DOHH2 (cell line): ENCODE results near the gene SAG.

Source experiments
- H3F3A ChIP-seq: fragments of 200-600 bp; sonication (generic), shearing (Covaris generic); 2 replicates; pipeline ENCODE4 v1.6.0; 2016; ENCODE audit warnings: antibody characterized with exemption, mild to moderate bottlenecking; ENCODE audit not compliant: control insufficient read depth, insufficient read depth
- H3K27ac ChIP-seq: fragments of 200-600 bp; sonication (generic); 2 replicates; pipeline ENCODE4 v1.5.1; 2014; ENCODE audit warnings: low read depth, mild to moderate bottlenecking, low read length, moderate library complexity
- H3K27me3 ChIP-seq: fragments of 200-600 bp; sonication (generic); 2 replicates; pipeline ENCODE4 v1.6.1; 2014; ENCODE audit warnings: mild to moderate bottlenecking, low read length, mixed read lengths; ENCODE audit not compliant: control insufficient read depth
- H3K36me3 ChIP-seq: fragments of 200-600 bp; sonication (generic); 2 replicates; pipeline ENCODE4 v1.6.1; 2014; ENCODE audit warnings: mild to moderate bottlenecking, low read length, moderate library complexity, mixed read lengths; ENCODE audit not compliant: control insufficient read depth
- H3K4me1 ChIP-seq: fragments of 200-600 bp; sonication (generic); 2 replicates; pipeline ENCODE4 v1.6.1; 2014; ENCODE audit warnings: mild to moderate bottlenecking, low read length, mixed read lengths; ENCODE audit not compliant: control insufficient read depth
- H3K4me2 ChIP-seq: fragments of 200-600 bp; sonication (generic); 2 replicates; pipeline ENCODE4 v1.6.0; 2014; ENCODE audit warnings: mild to moderate bottlenecking, low read length, moderate library complexity
- H3K4me3 ChIP-seq: fragments of 200-600 bp; sonication (generic); 2 replicates; pipeline ENCODE4 v1.5.1; 2014; ENCODE audit warnings: mild to moderate bottlenecking, low read length, mixed read lengths
- H3K79me2 ChIP-seq: fragments of 200-600 bp; sonication (generic); 2 replicates; pipeline ENCODE4 v1.6.1; 2014; ENCODE audit warnings: mild to moderate bottlenecking, low read length, mixed read lengths; ENCODE audit not compliant: control insufficient read depth
- H3K9me2 ChIP-seq: fragments of 200-600 bp; sonication (generic); replicated peaks from 2 replicates; pipeline ENCODE4 v1.6.1; 2014; ENCODE audit warnings: mild to moderate bottlenecking, low read length, mixed read lengths; ENCODE audit not compliant: control insufficient read depth
- H3K9me3 ChIP-seq: fragments of 200-600 bp; sonication (generic); 2 replicates; pipeline ENCODE4 v1.6.1; 2014; ENCODE audit warnings: antibody characterized with exemption, low read length, mixed read lengths; ENCODE audit not compliant: control insufficient read depth, insufficient read depth
- H4K20me1 ChIP-seq: fragments of 200-600 bp; sonication (generic); 2 replicates; pipeline ENCODE4 v1.6.0; 2014; ENCODE audit warnings: low read depth, mild to moderate bottlenecking, antibody characterized with exemption, low read length, moderate library complexity; ENCODE audit not compliant: control insufficient read depth, insufficient read depth
- CTCF ChIP-seq: fragments of 200-600 bp; sonication (generic); IDR thresholded peaks from one replicate; pipeline ENCODE4 v1.5.1; 2014; ENCODE audit warnings: antibody characterized with exemption, mild to moderate bottlenecking, low read depth, low read length; ENCODE audit not compliant: poor library complexity, severe bottlenecking
- EZH2phosphoT487 ChIP-seq: fragments of 200-600 bp; sonication (generic); IDR thresholded peaks from 2 replicates; pipeline ENCODE4 v1.6.1; 2017; ENCODE audit warnings: borderline replicate concordance, mild to moderate bottlenecking, antibody characterized with exemption, low read length, moderate library complexity, mixed read lengths

Gene SAG

GRCh38 chr2:233385489-233386044 lies 78.0 kb downstream of the SAG start:
- H3K9me2 ChIP-seq = no peaks in the 10 kb centered on the region
- H3K27ac ChIP-seq = peak overlapping the region; percentile 90
- peaks cover 73% of the 10 kb centered on the region for H3K79me2 ChIP-seq
- H3K4me1 ChIP-seq = peaks cover 77% of the 10 kb centered on the region
- H3K9me3 ChIP-seq = no peaks in the 10 kb centered on the region
- H3K27me3 ChIP-seq = no peaks in the 10 kb centered on the region
- no peak for TF ChIP-seq CTCF
- no peak for TF ChIP-seq EZH2phosphoT487
- H3K4me3 ChIP-seq = peak overlapping the region; percentile 67
- peaks cover 18% of the 10 kb centered on the region for H4K20me1 ChIP-seq
- peaks cover 14% of the 10 kb centered on the region for H3F3A ChIP-seq
- H3K4me2 ChIP-seq = peak overlapping the region; percentile 88
- H3K36me3 ChIP-seq = peaks cover 32% of the 10 kb centered on the region

- no peaks in the 10 kb centered on the region for H3K9me2 ChIP-seq
- peaks cover 38% of the 10 kb centered on the region for H3K36me3 ChIP-seq
- H3K4me3 ChIP-seq = peak overlapping the region; percentile 67
- H3K27ac ChIP-seq = peak overlapping the region; percentile 90
- peak overlapping the region; percentile 88 for H3K4me2 ChIP-seq
- peaks cover 64% of the 10 kb centered on the region for H3K79me2 ChIP-seq
- peaks cover 14% of the 10 kb centered on the region for H4K20me1 ChIP-seq
- H3K27me3 ChIP-seq = no peaks in the 10 kb centered on the region
- peaks cover 68% of the 10 kb centered on the region for H3K4me1 ChIP-seq
- peaks cover 14% of the 10 kb centered on the region for H3F3A ChIP-seq
- no peaks in the 10 kb centered on the region for H3K9me3 ChIP-seq
- no peak for TF ChIP-seq EZH2phosphoT487
- no peak for TF ChIP-seq CTCF
These were observed 78.9 kb downstream of the SAG start for GRCh38 chr2:233386382-233387041.

GRCh38 chr2:233387225-233387624 lies 79.6 kb downstream of the SAG start:
- Histone ChIP-seq H3K4me3 (no peak overlapping the region), H3K36me3 (peaks cover 43% of the 10 kb centered on the region), H3K27ac (no peak overlapping the region), H3K4me2 (peak overlapping the region; percentile 88; the same call in 1 of the 2 replicates), H3K9me3 (no peaks in the 10 kb centered on the region), H3K9me2 (no peaks in the 10 kb centered on the region), H3K27me3 (no peaks in the 10 kb centered on the region), H3K4me1 (peaks cover 64% of the 10 kb centered on the region), H3K79me2 (peaks cover 56% of the 10 kb centered on the region), H4K20me1 (peaks cover 14% of the 10 kb centered on the region), H3F3A (peaks cover 14% of the 10 kb centered on the region)
- TF ChIP-seq EZH2phosphoT487 (no peak), CTCF (no peak)
